HG03460 (cell line): Measurements from ENCODE around the gene USP10.
A peak's percentile ranks its signal among the peaks of the same experiment; 100 is the strongest.

ENCODE experiments used
- ATAC-seq: cut with Tn5 transposase; IDR thresholded peaks from one replicate; pipeline ENCODE4 v1.9.1; 2021; ENCODE audit not compliant: unreplicated experiment

The USP10 gene

DNA sequence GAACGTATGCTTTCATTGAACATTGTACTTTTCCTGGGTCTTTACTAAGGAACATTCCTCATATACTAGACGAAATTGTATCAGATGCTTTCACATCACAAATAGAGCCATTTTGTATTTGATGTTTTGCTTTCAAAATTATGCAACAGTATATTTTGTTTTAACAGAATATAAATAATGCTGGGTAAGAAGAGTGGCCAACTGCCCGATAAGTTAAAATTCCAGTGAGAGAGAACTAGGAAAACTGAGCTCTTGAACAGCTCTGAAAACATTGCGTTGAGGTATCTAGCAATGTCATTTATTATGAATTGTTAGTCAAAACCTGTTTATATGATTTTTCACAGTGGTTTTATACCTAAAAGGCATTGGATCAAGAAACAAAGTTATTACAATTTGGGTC lies 50.8 kb downstream of the USP10 start:
- ATAC-seq: no peak

DNA sequence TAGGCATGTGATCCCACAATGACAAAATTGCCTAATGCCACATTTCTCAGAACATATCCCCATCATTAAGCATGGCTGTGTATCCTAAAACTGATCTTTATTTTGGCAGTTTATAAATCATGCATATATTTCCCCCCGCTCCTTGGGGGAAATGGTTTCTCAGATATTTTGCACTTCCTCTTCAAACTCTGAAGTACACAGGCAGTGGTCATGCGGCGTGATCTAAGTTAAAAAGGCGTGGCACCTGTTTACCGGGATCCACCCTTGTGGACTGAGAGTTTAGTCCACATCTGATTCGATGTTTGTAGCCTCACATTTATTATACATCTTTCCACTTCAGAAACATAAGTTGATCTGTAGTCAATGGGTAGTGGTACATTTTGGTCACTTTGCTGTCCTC lies 51.4 kb downstream of the USP10 start:
- ATAC-seq: no peak

DNA sequence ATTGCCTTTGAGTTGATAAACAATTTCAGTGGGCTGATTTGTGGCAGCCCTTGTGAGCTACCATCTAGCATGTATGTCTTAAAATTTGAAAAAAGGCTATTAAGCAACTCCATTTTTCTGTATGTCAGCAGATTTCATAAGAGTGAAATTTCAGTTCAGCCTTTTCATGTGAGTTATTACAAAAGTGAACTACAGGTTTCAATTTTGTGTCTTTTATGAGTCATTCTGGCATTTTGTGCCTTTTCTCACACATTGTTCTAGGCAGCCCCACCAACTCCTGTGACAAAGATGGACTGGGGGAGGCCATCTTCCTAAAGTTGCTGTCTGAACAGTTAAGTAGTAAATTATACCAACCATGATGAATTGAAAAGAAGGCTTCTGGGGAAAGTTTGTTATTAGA lies 52.1 kb downstream of the USP10 start:
- no peak for ATAC-seq

DNA sequence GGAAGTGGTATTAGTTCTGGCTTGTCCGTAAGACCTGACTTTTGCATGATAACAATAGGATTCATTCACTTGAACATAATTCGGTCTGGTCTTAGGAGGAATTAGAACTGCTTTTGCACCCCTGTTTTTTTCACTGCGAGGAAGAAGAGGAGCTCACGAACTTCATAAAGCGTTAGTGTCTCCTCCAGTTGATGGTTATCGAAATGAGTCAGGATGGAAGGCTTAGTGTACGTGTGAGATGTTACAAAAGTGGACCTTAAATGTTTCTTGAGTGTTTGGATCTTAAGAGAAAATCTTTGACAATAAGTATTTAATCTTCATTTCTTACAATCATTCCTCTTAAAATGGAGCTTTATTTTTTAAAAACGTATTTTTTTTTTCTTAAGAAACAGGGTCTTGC lies 52.8 kb downstream of the USP10 start:
- no peak for ATAC-seq

- ATAC-seq: no peak
These were observed 53.9 kb downstream of the USP10 start for GRCh38 chr16:84753412-84754326.

DNA sequence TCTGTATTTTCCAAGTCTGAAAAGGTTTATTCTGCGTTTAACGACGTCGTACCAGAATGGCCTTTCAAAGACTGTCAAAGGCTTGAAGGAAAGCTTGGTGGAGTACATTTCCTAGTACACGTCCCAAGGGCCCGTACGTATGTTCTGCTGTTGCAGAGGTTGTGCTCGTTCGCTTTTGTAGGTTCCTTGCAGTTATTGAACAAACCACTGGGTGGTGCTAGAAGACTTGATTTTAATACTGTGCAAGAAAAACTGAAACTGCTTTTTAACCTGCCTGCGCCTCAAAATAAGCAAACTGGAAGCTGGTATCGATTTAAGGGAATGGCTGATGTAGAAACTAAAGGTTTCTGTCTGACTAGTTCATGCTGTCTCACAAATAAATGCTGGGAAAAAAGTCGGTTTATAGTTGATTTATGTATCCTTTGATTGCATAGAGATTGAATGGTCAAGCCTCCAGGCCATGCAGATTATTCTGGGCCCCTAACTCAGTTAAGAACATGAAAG lies 54.6 kb downstream of the USP10 start:
- peak; percentile 73 for ATAC-seq

- ATAC-seq: no peak
These were observed 55.3 kb downstream of the USP10 start for GRCh38 chr16:84754956-84755672.

- ATAC-seq: no peak
These were observed 57.0 kb downstream of the USP10 start for GRCh38 chr16:84756830-84757229.

DNA sequence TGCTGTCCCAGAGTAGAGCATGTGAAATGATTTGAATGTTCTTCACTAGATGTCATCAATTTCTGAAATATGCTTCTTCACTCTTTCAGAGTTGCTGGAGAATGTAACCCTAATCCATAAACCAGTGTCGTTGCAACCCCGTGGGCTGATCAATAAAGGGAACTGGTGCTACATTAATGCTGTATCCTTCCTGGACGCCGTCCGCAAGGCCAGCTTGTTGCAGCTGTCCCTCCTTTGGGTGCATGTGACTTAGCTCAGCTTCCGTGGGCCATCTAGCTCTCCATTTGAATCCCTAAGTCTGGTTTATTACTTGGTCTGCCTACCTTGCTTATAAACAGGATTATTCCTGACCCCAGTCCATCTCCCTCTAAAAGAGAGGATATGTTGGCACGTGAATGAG lies 58.8 kb downstream of the USP10 start:
- ATAC-seq: no peak

DNA sequence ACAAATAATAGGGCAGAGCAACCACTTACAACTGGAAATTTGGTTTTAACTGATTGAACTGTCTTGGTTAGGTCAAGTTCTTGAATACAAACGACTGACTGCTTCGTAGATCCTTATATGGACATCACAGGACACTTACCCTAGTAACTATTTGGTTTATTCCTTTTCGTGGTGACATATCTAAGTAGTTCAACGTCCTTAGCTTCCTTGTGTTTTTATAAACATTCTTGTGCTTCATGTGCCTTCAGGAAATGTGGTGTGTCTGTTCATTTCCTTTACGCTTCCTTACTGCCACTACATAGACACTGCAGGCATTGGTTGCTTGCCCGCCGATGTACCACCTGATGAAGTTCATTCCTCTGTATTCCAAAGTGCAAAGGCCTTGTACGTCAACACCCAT lies 59.3 kb downstream of the USP10 start:
- ATAC-seq: no peak

GRCh38 chr16:84759906-84760305 lies 60.1 kb downstream of the USP10 start:
- ATAC-seq: no peak

DNA sequence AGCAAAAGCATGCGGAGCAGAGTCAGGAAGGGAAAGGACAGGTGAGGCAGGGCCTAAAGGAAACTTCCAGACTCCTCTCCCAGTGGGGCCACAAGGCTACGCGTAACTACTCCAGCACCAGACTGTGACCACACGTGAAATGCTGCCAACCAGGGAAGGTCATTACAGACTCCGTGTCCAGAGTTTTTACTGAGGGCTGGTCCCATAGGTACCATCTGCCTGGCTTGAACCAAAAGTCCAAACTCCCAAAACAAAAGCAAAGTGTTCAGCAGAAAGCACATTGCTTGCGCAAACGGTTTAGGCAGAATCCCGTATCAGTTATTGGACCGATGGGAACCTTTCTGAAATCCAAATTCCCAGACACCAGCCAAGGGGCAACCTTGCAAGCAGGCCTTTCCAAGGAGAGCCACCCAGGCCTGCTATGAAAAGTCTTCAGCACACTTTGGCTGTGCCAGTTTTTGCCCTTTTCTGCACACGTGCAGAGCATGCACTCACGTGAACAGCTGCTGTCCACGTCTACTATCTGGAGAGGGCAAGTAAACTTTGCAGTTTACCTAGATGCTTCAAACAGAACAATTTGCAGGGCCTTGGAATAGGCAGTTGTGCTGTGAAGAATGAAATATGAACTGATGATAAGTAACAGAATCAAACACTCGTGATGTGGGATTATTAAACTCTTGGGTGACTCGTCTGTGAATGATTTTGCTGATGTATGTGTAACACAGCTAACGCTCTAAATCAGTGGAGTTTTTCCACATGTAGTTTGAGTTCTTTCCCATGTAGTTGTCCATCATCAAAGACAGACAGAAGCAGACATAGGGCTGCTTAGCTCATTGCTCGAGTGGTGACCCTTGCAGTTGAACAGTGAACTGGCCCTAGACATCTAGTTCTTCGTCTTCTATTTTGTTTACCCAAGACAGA lies 61.9 kb downstream of the USP10 start:
- ATAC-seq: no peak

DNA sequence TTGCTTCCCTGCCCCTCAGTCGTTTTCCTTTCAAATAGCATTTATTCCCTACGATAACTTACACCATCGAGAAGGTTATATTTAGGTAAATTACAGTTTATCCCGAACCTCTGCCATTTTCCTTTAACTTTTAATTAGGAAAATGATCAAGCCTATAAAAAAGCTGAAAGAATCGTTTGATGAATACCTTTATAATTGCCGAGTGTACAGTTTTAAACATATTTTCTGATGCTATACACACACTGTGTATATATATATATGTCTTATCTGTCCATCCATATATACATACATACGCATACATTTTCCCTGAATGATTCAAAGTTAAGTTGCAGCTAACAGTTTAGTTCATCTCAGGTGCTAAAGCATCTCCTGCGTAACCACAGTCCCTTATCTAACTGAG lies 63.4 kb downstream of the USP10 start:
- no peak for ATAC-seq

DNA sequence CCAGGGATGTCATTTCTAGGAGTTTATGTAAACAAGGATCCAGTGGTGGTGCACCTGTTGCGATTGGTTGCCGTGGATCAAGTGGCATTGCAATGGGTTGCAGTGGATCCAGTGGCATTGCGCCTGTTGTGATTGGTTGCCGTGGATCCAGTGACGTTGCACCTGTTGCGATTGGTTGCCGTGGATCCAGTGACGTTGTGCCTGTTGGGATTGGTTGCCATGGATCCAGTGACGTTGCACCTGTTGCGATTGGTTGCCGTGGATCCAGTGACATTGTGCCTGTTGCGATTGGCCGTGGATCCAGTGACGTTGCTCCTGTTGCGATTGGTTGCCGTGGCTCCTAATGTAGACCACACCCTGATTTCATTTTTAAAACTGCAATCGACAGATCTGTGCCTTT lies 63.8 kb downstream of the USP10 start:
- ATAC-seq: no peak

GRCh38 chr16:84764970-84765369 lies 65.2 kb downstream of the USP10 start:
- ATAC-seq: no peak

DNA sequence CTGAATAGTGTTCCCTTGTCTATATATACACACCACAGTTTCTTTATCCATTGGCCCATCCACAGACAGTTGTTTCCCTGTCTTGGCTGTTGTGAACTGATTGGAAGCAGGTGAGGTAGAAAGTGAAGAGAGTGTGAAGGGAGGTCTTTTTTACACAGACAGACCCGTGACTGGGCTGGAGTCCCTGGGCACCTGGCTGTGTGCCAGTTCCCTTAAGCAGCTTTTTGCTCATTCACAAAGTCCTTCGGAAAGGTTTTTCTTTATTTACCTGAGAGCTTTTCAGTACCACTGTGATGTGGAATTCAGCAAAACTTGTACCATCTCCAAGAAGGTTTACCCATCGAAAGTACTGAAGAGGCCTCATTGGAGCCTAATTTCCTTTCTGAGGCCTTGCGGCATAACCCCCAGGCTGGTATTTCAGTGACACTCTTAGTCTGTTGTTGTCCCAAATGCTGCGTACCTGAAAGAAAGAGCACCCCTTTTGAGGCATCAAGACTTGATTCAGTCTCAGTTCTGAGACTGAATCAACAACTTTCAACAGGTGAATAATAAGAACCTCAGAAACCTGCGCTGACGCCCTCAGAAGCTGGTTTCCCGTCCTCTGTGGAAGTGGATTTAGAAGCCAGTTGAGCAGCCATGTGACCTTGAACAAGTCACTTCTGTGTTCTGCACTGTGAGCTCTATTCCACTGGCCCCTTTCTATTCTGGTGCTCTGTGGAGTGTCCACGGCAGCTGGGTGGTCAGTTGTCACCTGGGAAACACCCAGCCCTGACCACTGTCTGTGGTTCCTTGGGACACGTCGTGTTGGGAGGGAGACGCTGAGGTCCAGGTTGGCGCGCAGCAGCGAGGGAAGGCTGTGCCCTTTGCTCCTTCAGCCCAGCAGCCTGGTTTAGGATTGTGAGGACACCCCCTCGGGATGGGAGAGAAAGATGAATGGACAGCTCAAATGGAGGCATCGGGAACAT lies 66.1 kb downstream of the USP10 start:
- ATAC-seq: no peak

DNA sequence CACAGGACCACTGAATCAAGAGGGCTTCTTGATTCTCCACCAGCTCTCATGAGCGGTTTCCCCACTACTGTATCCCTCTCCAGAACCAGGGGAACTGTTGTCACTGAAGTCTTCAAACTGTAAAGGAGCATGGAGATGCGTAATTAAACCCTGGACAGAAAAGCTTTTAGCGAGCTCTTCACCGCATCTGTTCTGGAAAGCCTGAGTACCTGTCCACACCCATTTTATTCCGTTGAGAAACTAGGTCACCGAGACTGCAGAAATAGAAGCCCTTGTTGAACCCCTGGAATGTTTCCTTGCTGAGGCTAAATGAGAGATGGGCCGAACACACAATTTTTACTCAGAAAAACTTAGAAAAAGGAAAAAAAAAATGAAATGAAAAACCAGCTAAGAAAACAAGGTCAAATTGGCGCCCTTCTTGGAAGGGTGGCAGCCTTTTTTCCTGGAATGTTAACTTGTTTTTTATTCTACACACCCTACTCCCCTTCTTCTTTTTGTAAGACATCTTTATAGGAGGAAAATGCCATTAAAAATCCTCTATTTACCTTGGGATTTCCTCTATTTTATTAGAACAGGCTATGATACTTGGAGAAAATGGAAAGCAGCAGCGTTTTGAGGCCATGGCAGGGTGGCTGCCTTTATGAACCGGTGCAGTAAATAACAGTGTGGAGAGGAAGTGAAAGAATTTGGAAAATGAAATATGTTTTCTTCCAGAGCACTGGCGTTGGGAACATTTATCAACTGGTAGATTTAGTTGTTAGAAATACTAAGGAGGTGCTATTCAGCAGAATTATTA lies 67.4 kb downstream of the USP10 start:
- ATAC-seq: no peak

- no peak for ATAC-seq
These were observed 68.4 kb downstream of the USP10 start for GRCh38 chr16:84768061-84768807.
